ENCODE results near the gene KLK8. TPM values are rescaled to one million over a fixed set of nuclear protein-coding genes. Genes with fewer than 3 reads are reported as not detected.

The KLK8 gene
- total RNA-seq, 3 donors from 2014 or later, result not detected

DNA sequence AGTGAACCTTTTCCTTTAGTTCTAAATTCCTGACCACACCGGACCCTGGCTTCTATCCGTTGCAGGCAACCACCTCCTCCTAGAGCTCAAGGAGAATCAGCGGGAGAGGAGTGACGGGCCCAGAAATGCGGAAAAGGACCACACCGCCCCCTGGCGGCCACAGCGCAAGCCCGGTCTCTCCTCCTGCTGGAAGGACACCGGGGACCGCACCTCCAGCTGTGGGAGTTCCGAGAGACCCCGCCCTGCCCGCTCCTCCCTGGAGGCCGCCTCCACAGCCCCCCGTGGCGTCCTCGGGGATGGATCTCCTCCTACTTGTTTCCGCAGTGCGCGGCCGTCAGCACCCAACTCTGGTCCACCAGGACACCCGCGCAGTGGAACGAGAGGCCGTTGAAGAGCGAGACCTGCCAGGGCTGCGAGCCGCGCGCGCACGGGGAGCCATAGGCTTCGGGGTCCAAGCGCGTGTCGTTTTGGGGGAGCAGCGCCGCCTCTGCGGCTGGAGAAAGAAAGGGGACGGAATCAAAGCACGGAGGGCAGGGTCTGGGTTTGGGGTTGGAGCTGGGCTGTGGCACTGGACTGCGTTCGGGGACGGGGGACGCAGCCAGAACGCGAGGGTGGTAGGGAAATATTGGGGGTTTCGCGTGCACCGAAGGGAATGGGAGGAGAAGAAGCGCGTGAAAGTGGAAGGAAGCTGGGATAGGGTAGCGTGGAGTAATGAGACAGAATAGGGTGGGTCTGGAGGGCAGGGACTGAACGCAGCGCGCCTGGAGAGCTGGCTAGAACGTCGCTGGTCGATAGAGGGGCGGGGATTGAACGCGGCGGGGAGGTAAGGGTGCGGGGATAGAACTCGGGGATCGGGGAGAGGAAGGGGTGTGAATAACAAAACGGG is 15.6 kb upstream of the KLK8 start:
- Histone ChIP-seq H3K4me1 (ENCODE audit: low read depth) (peaks cover 4% of the 10 kb centered on the region), H3K36me3 (ENCODE audit: low read depth) (no peaks in the 10 kb centered on the region), H3K4me3 (no peak overlapping the region), H3K9me3 (no peaks in the 10 kb centered on the region)
- DNase-seq (peak; percentile 56 to 69 (median 64)), ATAC-seq (peak; percentile 78)
- TF ChIP-seq, protein P1, sequence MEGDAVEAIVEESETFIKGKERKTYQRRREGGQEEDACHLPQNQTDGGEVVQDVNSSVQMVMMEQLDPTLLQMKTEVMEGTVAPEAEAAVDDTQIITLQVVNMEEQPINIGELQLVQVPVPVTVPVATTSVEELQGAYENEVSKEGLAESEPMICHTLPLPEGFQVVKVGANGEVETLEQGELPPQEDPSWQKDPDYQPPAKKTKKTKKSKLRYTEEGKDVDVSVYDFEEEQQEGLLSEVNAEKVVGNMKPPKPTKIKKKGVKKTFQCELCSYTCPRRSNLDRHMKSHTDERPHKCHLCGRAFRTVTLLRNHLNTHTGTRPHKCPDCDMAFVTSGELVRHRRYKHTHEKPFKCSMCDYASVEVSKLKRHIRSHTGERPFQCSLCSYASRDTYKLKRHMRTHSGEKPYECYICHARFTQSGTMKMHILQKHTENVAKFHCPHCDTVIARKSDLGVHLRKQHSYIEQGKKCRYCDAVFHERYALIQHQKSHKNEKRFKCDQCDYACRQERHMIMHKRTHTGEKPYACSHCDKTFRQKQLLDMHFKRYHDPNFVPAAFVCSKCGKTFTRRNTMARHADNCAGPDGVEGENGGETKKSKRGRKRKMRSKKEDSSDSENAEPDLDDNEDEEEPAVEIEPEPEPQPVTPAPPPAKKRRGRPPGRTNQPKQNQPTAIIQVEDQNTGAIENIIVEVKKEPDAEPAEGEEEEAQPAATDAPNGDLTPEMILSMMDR (IDR thresholded peaks at IDR 0.05), result peak; percentile 32
- intact Hi-C loops (cut with DNase I, micrococcal nuclease), result no loop called here

GRCh38 chr19:51015691-51016267 is 14.4 kb upstream of the KLK8 start:
- DNase-seq (no peak), ATAC-seq (no peak)
- Histone ChIP-seq H3K4me1 (ENCODE audit: low read depth) (peaks cover 4% of the 10 kb centered on the region), H3K4me3 (no peak overlapping the region), H3K9me3 (no peaks in the 10 kb centered on the region), H3K36me3 (ENCODE audit: low read depth) (no peaks in the 10 kb centered on the region)
- intact Hi-C loops (cut with DNase I, micrococcal nuclease), result no loop called here
- TF ChIP-seq, protein P1 (IDR thresholded peaks at IDR 0.05), result no peak

DNA sequence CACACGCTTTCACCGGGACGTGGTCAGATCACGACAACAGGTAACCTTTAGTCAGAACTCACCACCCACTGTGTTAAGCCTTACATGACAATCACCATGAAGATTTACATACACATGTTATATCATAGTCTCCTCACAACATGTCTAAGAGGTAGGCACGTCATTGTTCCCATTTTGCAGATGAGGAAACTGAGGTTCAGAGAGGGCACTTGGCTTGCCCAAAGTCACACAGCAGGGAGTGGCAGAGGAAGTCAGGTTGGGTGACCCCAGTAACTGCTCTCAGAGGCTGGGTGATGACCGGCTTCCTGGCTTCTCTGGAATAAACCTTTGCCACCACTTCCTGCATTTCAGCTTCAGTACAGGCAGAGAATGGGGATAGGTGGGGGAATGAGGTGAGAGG is 12.8 kb upstream of the KLK8 start:
- Histone ChIP-seq H3K36me3 (ENCODE audit: low read depth) (no peaks in the 10 kb centered on the region), H3K4me1 (ENCODE audit: low read depth) (peaks cover 3% of the 10 kb centered on the region), H3K9me3 (no peaks in the 10 kb centered on the region), H3K4me3 (no peak overlapping the region)
- DNase-seq (no peak), ATAC-seq (no peak)
- TF ChIP-seq, protein P1 (IDR thresholded peaks at IDR 0.05), result no peak
- intact Hi-C loops (cut with DNase I, micrococcal nuclease), result no loop called here

- Histone ChIP-seq H3K9me3 (no peaks in the 10 kb centered on the region), H3K4me1 (ENCODE audit: low read depth) (no peaks in the 10 kb centered on the region), H3K4me3 (no peak overlapping the region), H3K36me3 (ENCODE audit: low read depth) (no peaks in the 10 kb centered on the region)
- no peak for ATAC-seq
- TF ChIP-seq, protein P1 (IDR thresholded peaks at IDR 0.05), result no peak
- no peak for DNase-seq
- intact Hi-C loops (cut with DNase I, micrococcal nuclease), result no loop called here
Measured at GRCh38 chr19:51012661-51013190, 11.3 kb upstream of the KLK8 start.

DNA sequence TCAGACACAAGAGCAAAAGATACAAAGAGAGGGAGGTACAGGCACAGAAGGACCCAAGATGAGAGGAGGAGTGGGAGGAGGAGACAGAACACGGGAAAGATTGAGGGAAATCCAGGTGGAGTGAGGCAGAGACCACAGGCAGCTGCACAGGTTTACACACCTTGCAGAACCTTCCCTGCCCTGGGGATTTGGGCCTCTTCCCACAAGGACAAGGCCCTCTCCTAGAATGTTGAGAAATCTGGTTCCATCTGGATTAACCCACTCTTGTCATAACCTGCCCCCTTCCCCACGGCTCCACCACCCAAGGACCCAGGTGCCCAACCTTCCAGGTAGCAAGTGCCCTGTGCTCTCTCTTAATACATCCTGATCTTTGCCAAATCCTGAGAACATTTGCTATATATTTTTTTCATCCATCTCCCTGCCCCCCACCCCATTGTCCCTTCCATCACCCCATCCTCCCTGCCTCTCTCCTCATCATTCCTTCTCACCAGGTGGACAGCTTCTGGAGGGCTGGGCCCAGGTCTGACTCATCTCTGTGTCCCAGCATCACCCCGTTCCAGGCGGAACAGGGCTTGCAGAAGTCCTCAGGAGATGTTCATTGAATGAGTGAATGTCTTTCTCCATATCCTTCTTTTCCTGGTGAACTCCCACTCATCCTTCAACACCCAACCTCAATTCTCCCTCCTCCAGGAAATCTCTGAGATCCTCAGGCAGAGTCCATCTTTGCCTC is 8.8 kb upstream of the KLK8 start:
- Histone ChIP-seq H3K4me3 (no peak overlapping the region), H3K4me1 (ENCODE audit: low read depth) (no peaks in the 10 kb centered on the region), H3K9me3 (no peaks in the 10 kb centered on the region), H3K36me3 (ENCODE audit: low read depth) (no peaks in the 10 kb centered on the region)
- intact Hi-C loops (cut with DNase I, micrococcal nuclease), result no loop called here
- TF ChIP-seq, protein P1 (IDR thresholded peaks at IDR 0.05), result no peak
- DNase-seq, result no peak
- no peak for ATAC-seq

Data from mucosa of descending colon (tissue), 3 donors.